Neural cell (in vitro differentiated cells): ENCODE measurements around the gene LPP. TPM values are rescaled to one million over a fixed set of nuclear protein-coding genes. Genes with fewer than 3 reads are reported as not detected.

ENCODE experiments used
- H2AFZ ChIP-seq: fragments of 200-600, 300-800 bp; sonication (generic), shearing (Covaris generic); 2 replicates; pipeline ENCODE4 v1.6.0; 2014; ENCODE audit warnings: low read depth, mild to moderate bottlenecking, antibody characterized with exemption, low read length, moderate library complexity
- H3F3A ChIP-seq: fragments of 200-600 bp; shearing (Covaris generic); 2 replicates; pipeline ENCODE4 v1.6.1; 2016; ENCODE audit warnings: mild to moderate bottlenecking, moderate library complexity, mixed read lengths, antibody characterized with exemption, low read length; ENCODE audit not compliant: insufficient read depth, poor library complexity, severe bottlenecking
- H3K27ac ChIP-seq: fragments of 200-600, 300-800 bp; sonication (generic), shearing (Covaris generic); 2 replicates; pipeline ENCODE4 v1.5.1; 2014; ENCODE audit warnings: mild to moderate bottlenecking, low read length, moderate library complexity
- H3K27me3 ChIP-seq: fragments of 300-800, 200-600 bp; sonication (generic), shearing (Covaris generic); 2 replicates; pipeline ENCODE4 v1.6.0; 2014; ENCODE audit warnings: mild to moderate bottlenecking, low read depth, low read length, moderate library complexity; ENCODE audit not compliant: insufficient read depth
- H3K36me3 ChIP-seq: fragments of 300-800, 200-600 bp; sonication (generic), shearing (Covaris generic); 2 replicates; pipeline ENCODE4 v1.5.1; 2014; ENCODE audit warnings: mild to moderate bottlenecking, antibody characterized with exemption, low read length, moderate library complexity; ENCODE audit not compliant: insufficient read depth
- H3K4me2 ChIP-seq: fragments of 300-800, 200-600 bp; sonication (generic), shearing (Covaris generic); 2 replicates; pipeline ENCODE4 v1.6.0; 2014; ENCODE audit warnings: mild to moderate bottlenecking, low read length
- H3K4me3 ChIP-seq: fragments of 300-800, 200-600 bp; sonication (generic), shearing (Covaris generic); 2 replicates; pipeline ENCODE4 v1.5.1; 2014; ENCODE audit warnings: mild to moderate bottlenecking, low read length, moderate library complexity
- H3K79me2 ChIP-seq: fragments of 200-600 bp; shearing (Covaris generic); replicated peaks from 2 replicates; pipeline ENCODE4 v1.6.0; 2014; ENCODE audit warnings: mild to moderate bottlenecking, low read length, moderate library complexity; ENCODE audit not compliant: insufficient read depth
- H3K9ac ChIP-seq: fragments of 300-800, 200-600 bp; sonication (generic), shearing (Covaris generic); 2 replicates; pipeline ENCODE4 v1.6.1; 2016; ENCODE audit warnings: mild to moderate bottlenecking, low read length, mixed read lengths
- H3K9me2 ChIP-seq: fragments of 200-600 bp; shearing (Covaris generic); 2 replicates; pipeline ENCODE4 v1.6.1; 2016; ENCODE audit warnings: mild to moderate bottlenecking, low read length, mixed read lengths; ENCODE audit not compliant: insufficient read depth
- H3K9me3 ChIP-seq: fragments of 200-600, 300-800 bp; sonication (generic), shearing (Covaris generic); 2 replicates; pipeline ENCODE4 v1.6.1; 2016; ENCODE audit warnings: mild to moderate bottlenecking, mixed run types, low read length, moderate library complexity, mixed read lengths
- H4K20me1 ChIP-seq: fragments of 200-600 bp; shearing (Covaris generic); 2 replicates; pipeline ENCODE4 v1.6.1; 2016; ENCODE audit warnings: mild to moderate bottlenecking, mixed run types; ENCODE audit not compliant: insufficient read depth
- CTCF ChIP-seq: fragments of 450-650 bp; IDR thresholded peaks from 2 replicates; pipeline ENCODE4 v1.5.1; 2014; ENCODE audit warnings: antibody characterized with exemption, mild to moderate bottlenecking, moderate library complexity; ENCODE audit not compliant: poor library complexity, severe bottlenecking
- EP300 ChIP-seq: fragments of 450-650 bp; conservative IDR thresholded peaks from 2 replicates; pipeline ENCODE4 v1.6.1; 2014; ENCODE audit warnings: antibody characterized with exemption, mild to moderate bottlenecking, moderate library complexity; ENCODE audit not compliant: poor library complexity, severe bottlenecking
- EZH2 ChIP-seq: fragments of 200-600, 300-800 bp; shearing (Covaris generic), sonication (generic); IDR thresholded peaks from 2 replicates; pipeline ENCODE4 v1.6.1; 2014; ENCODE audit warnings: antibody characterized with exemption, low read length, borderline replicate concordance, mild to moderate bottlenecking; ENCODE audit not compliant: insufficient read depth, poor library complexity, severe bottlenecking
- MXI1 ChIP-seq: fragments of 450-650 bp; conservative IDR thresholded peaks from 2 replicates; pipeline ENCODE4 v1.6.1; 2014; ENCODE audit warnings: antibody characterized with exemption, mild to moderate bottlenecking; ENCODE audit not compliant: poor library complexity, severe bottlenecking
- POLR2AphosphoS5 ChIP-seq: IDR thresholded peaks from 2 replicates; pipeline ENCODE4 v1.6.1; 2012
- RAD21 ChIP-seq: fragments of 450-650 bp; conservative IDR thresholded peaks from 2 replicates; pipeline ENCODE4 v1.6.1; 2014; ENCODE audit warnings: antibody characterized with exemption, mild to moderate bottlenecking, moderate library complexity
- REST ChIP-seq: IDR thresholded peaks from 2 replicates; pipeline ENCODE4 v1.6.1; 2012; ENCODE audit warnings: borderline replicate concordance
- SMC3 ChIP-seq: fragments of 450-650 bp; conservative IDR thresholded peaks from 2 replicates; pipeline ENCODE4 v1.6.1; 2014; ENCODE audit warnings: antibody characterized with exemption, mild to moderate bottlenecking, moderate library complexity; ENCODE audit not compliant: poor library complexity
- TAF1 ChIP-seq: IDR thresholded peaks from 2 replicates; pipeline ENCODE4 v1.6.1; 2012; ENCODE audit warnings: low read depth
- polyA plus RNA-seq: library from polyadenylated mRNA; depleted of rRNA; stranded (reverse); fragments of >200 nt; gene quantifications from 2 replicates; pipeline ENCODE4 v1.2.3, GENCODE V29; 2014

LPP gene
- polyA plus RNA-seq, 1 donor from 2014 or later: 3.0 TPM

GRCh38 chr3:188470508-188471130 is 316.7 kb downstream of the LPP start:
- H3K27ac ChIP-seq: no peak overlapping the region
- no peak overlapping the region for H3K4me3 ChIP-seq
- peaks cover 3% of the 10 kb centered on the region for H3K9me3 ChIP-seq
- no peak overlapping the region for H3K4me2 ChIP-seq
- no peaks in the 10 kb centered on the region for H3F3A ChIP-seq
- no peaks in the 10 kb centered on the region for H3K79me2 ChIP-seq
- no peak overlapping the region for H2AFZ ChIP-seq
- TF ChIP-seq CTCF (no peak), MXI1 (no peak), TAF1 (no peak), SMC3 (no peak), EP300 (no peak), RAD21 (no peak)
- no peak overlapping the region for H3K9ac ChIP-seq
- no peaks in the 10 kb centered on the region for H4K20me1 ChIP-seq
- no peaks in the 10 kb centered on the region for H3K36me3 ChIP-seq
- no peaks in the 10 kb centered on the region for H3K27me3 ChIP-seq
- H3K9me2 ChIP-seq: no peaks in the 10 kb centered on the region

- Histone ChIP-seq H3K27me3 (no peaks in the 10 kb centered on the region), H3K9me3 (peaks cover 3% of the 10 kb centered on the region), H3K4me2 (peak overlapping the region; percentile 16), H4K20me1 (no peaks in the 10 kb centered on the region), H3K79me2 (no peaks in the 10 kb centered on the region), H3F3A (no peaks in the 10 kb centered on the region), H2AFZ (no peak overlapping the region), H3K36me3 (no peaks in the 10 kb centered on the region), H3K27ac (peak overlapping the region; percentile 58), H3K4me3 (peak overlapping the region; percentile 16), H3K9me2 (no peaks in the 10 kb centered on the region), H3K9ac (no peak overlapping the region)
- TF ChIP-seq EP300 (no peak), EZH2 (no peak), TAF1 (no peak), CTCF (no peak), POLR2AphosphoS5 (no peak), RAD21 (no peak), MXI1 (no peak), REST (no peak), SMC3 (no peak)
Measured at GRCh38 chr3:188471723-188472122, 317.8 kb downstream of the LPP start.
